Measurements from ENCODE around the gene ADM2.

- TF ChIP-seq EZH2phosphoT487 (IDR thresholded peaks at IDR 0.05; ENCODE audit: borderline replicate concordance, low read depth), result no peak
- no peak for TF ChIP-seq CTCF (IDR thresholded peaks at IDR 0.05)
Measured at GRCh38 chr22:50505276-50505775, 24.0 kb downstream of the ADM2 start.

Measured in SK-N-SH (cell line).